ENCODE data around the gene PDZRN3. TPM values are rescaled to one million over a fixed set of nuclear protein-coding genes. Genes with fewer than 3 reads are reported as not detected.

PDZRN3 gene
- total and polyA plus RNA-seq, 7 experiments from 2014 or later = not detected

- H3K27ac Mint-ChIP-seq = no peak overlapping the region
- Histone ChIP-seq H3K4me1 (ENCODE audit: control insufficient read depth in 2 of 2, insufficient read depth in 2 of 2, low read length in 2 of 2) (no peaks in the 10 kb centered on the region), H3K9me3 (ENCODE audit: control insufficient read depth in 2 of 3, low read length in 3 of 3) (no peaks in the 10 kb centered on the region), H3K27me3 (ENCODE audit: control insufficient read depth in 2 of 2, insufficient read depth in 2 of 2, low read length in 2 of 2) (peaks cover 0 to 6% of the 10 kb centered on the region in 2 donors), H3K36me3 (ENCODE audit: control insufficient read depth in 2 of 3, insufficient read depth in 3 of 3, low read length in 3 of 3) (no peaks in the 10 kb centered on the region), H3K4me3 (ENCODE audit: low read length) (no peak overlapping the region), H3K27ac (ENCODE audit: low read depth, low read length) (no peak overlapping the region)
- no peak for DNase-seq
- intact Hi-C loops (cut with micrococcal nuclease) = no loop called here
- ATAC-seq = no peak
- H3K4me3 Mint-ChIP-seq = no peak overlapping the region
- POLR2A ChIA-PET = no interaction called here
- H3K9me3 Mint-ChIP-seq = peaks cover 0 to 11% (median 2%) of the 10 kb centered on the region in 11 donors
- no peaks in the 10 kb centered on the region for H3K4me1 Mint-ChIP-seq
- no peaks in the 10 kb centered on the region for H3K36me3 Mint-ChIP-seq
- CTCF ChIA-PET = no interaction called here
- peaks cover 0 to 30% (median 20%) of the 10 kb centered on the region in 5 donors for H3K27me3 Mint-ChIP-seq
These were observed 271.7 kb downstream of the PDZRN3 start for GRCh38 chr3:73352841-73353645.

DNA sequence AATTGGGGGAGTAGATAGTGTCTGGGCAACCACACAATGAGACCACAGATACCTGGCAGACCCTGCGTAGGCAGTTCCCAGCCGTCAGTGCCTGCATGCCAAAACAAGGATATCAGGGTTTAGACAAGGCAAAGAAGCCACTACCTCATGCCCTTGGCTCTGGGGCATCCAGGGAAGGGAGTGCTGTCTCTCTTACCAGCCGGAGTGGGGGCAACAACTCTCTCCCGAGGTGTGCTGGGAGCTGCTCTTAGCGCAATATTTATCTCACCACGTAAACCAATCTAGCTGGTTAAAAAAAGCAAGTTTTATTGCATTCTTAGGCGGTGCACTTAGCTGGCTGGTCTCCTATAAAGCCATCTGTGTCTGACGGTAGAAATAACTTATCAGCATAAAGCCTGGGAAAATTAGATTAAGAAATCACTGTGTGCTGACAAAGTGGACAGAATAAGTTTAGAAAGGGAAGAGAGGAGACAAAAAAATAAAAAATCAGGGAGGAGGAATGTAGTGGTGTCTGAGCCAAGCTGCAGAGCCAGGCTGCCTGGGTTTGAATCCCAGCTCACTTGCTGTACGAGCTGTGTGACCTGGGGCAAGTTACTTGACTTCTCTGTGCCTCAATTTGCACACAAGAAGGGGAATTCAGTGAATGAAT, 273.2 kb downstream of the PDZRN3 start:
- Mint-ChIP-seq H3K27ac (no peak overlapping the region), H3K27me3 (peaks cover 0 to 30% (median 15%) of the 10 kb centered on the region in 5 donors), H3K36me3 (no peaks in the 10 kb centered on the region), H3K9me3 (peaks cover 0 to 5% (median 0%) of the 10 kb centered on the region in 11 donors), H3K4me1 (peaks cover 0 to 1% (median 0%) of the 10 kb centered on the region in 7 donors), H3K4me3 (no peak overlapping the region)
- peaks cover 0 to 6% of the 10 kb centered on the region in 2 donors for H3K27me3 ChIP-seq (ENCODE audit: control insufficient read depth in 2 of 2, insufficient read depth in 2 of 2, low read length in 2 of 2)
- no peak for DNase-seq
- intact Hi-C loops (cut with micrococcal nuclease) = no loop called here
- no peaks in the 10 kb centered on the region for H3K36me3 ChIP-seq (ENCODE audit: control insufficient read depth in 2 of 3, insufficient read depth in 3 of 3, low read length in 3 of 3)
- H3K9me3 ChIP-seq (ENCODE audit: control insufficient read depth in 2 of 3, low read length in 3 of 3) = no peaks in the 10 kb centered on the region
- ChIA-PET CTCF (no interaction called here), POLR2A (no interaction called here)
- H3K4me1 ChIP-seq (ENCODE audit: control insufficient read depth in 2 of 2, insufficient read depth in 2 of 2, low read length in 2 of 2) = no peaks in the 10 kb centered on the region
- no peak for ATAC-seq
- H3K4me3 ChIP-seq (ENCODE audit: low read length) = no peak overlapping the region
- no peak overlapping the region for H3K27ac ChIP-seq (ENCODE audit: low read depth, low read length)

DNA sequence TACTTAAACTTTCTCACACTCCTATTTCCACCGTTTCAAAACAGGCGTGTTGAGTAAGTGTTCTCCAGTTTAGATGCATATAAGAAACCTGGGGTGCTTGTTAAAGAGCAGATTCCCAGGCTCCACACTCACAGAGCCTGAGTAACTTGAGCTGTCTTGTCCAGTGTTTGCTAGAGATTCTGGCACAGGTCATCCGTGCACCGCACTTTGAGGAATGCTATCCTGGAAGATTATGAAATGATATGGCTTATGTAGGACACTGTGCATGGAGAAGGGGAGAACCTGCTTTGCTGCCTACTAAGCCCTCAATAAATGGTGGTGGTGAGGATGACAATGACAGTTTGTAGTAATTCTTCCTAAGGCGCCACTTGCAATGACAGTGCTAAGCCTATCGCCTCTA, 273.7 kb downstream of the PDZRN3 start:
- H3K36me3 Mint-ChIP-seq = no peaks in the 10 kb centered on the region
- POLR2A ChIA-PET = no interaction called here
- Histone ChIP-seq H3K27ac (ENCODE audit: low read depth, low read length) (no peak overlapping the region), H3K27me3 (ENCODE audit: control insufficient read depth in 2 of 2, insufficient read depth in 2 of 2, low read length in 2 of 2) (peaks cover 0 to 6% of the 10 kb centered on the region in 2 donors), H3K4me1 (ENCODE audit: control insufficient read depth in 2 of 2, insufficient read depth in 2 of 2, low read length in 2 of 2) (no peaks in the 10 kb centered on the region), H3K9me3 (ENCODE audit: control insufficient read depth in 2 of 3, low read length in 3 of 3) (no peaks in the 10 kb centered on the region), H3K36me3 (ENCODE audit: control insufficient read depth in 2 of 3, insufficient read depth in 3 of 3, low read length in 3 of 3) (no peaks in the 10 kb centered on the region), H3K4me3 (ENCODE audit: low read length) (no peak overlapping the region)
- CTCF ChIA-PET = no interaction called here
- peaks cover 0 to 1% (median 0%) of the 10 kb centered on the region in 7 donors for H3K4me1 Mint-ChIP-seq
- H3K4me3 Mint-ChIP-seq = no peak overlapping the region
- ATAC-seq (no peak), DNase-seq (no peak)
- no peak overlapping the region for H3K27ac Mint-ChIP-seq
- H3K27me3 Mint-ChIP-seq = peaks cover 0 to 33% (median 17%) of the 10 kb centered on the region in 5 donors
- H3K9me3 Mint-ChIP-seq = peaks cover 0 to 2% (median 0%) of the 10 kb centered on the region in 11 donors
- intact Hi-C loops (cut with micrococcal nuclease) = no loop called here

DNA sequence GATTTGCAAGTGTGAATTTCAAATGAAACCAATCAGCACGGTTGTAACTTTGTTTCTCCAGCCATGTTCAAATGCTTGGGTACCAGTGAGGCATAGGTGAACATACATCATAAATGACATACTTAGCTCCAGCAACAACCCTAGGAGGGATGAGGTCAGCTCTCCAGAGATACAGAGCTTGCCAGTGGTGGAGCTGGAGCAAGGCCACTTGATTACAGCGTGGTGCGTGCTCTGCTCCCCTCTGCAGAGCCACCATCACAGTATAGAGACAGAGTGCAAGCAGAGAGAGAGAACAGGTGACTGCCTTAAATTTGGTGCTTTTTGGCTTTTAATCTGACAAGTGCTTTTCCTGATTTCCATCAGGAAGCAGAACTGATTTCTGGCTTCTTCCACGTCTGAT, 275.1 kb downstream of the PDZRN3 start:
- Histone ChIP-seq H3K36me3 (ENCODE audit: control insufficient read depth in 2 of 3, insufficient read depth in 3 of 3, low read length in 3 of 3) (no peaks in the 10 kb centered on the region), H3K9me3 (ENCODE audit: control insufficient read depth in 2 of 3, low read length in 3 of 3) (no peaks in the 10 kb centered on the region), H3K27ac (ENCODE audit: low read depth, low read length) (no peak overlapping the region), H3K4me1 (ENCODE audit: control insufficient read depth in 2 of 2, insufficient read depth in 2 of 2, low read length in 2 of 2) (no peaks in the 10 kb centered on the region), H3K27me3 (ENCODE audit: control insufficient read depth in 2 of 2, insufficient read depth in 2 of 2, low read length in 2 of 2) (peaks cover 0 to 6% of the 10 kb centered on the region in 2 donors), H3K4me3 (ENCODE audit: low read length) (no peak overlapping the region)
- ChIA-PET CTCF (no interaction called here), POLR2A (no interaction called here)
- DNase-seq = no peak
- no peak overlapping the region for H3K27ac Mint-ChIP-seq
- intact Hi-C loops (cut with micrococcal nuclease) = no loop called here
- H3K9me3 Mint-ChIP-seq = peaks cover 0 to 2% (median 0%) of the 10 kb centered on the region in 11 donors
- H3K27me3 Mint-ChIP-seq = peaks cover 0 to 35% (median 17%) of the 10 kb centered on the region in 5 donors
- H3K36me3 Mint-ChIP-seq = no peaks in the 10 kb centered on the region
- no peak overlapping the region for H3K4me3 Mint-ChIP-seq
- peaks cover 0 to 1% (median 0%) of the 10 kb centered on the region in 7 donors for H3K4me1 Mint-ChIP-seq
- no peak for ATAC-seq

DNA sequence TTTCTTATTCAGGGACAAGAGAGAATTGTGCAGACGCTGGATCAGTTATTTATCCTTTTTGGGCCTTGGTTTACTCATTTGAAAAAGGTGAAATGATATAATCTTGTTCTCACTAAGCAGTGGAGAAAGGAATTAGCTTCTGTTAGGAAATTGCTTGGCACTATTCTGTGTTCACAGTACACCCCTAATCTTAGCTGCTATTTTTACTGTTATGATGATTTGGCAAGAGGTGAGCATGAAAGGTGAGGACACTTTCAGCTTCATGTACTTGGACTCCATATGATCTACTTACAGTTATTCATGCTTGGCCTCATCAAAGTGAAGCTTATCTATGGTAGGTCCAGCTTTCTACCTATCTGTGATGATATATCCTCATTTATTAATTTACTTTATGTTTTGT, 282.7 kb downstream of the PDZRN3 start:
- Mint-ChIP-seq H3K4me1 (no peaks in the 10 kb centered on the region), H3K27ac (no peak overlapping the region), H3K36me3 (no peaks in the 10 kb centered on the region), H3K4me3 (no peak overlapping the region), H3K9me3 (peaks cover 0 to 8% (median 0%) of the 10 kb centered on the region in 11 donors), H3K27me3 (peaks cover 0 to 8% (median 6%) of the 10 kb centered on the region in 5 donors)
- H3K27ac ChIP-seq (ENCODE audit: low read depth, low read length) = no peak overlapping the region
- H3K27me3 ChIP-seq (ENCODE audit: control insufficient read depth in 2 of 2, insufficient read depth in 2 of 2, low read length in 2 of 2) = no peaks in the 10 kb centered on the region
- POLR2A ChIA-PET = no interaction called here
- CTCF ChIA-PET = no interaction called here
- DNase-seq = no peak
- no peaks in the 10 kb centered on the region for H3K36me3 ChIP-seq (ENCODE audit: control insufficient read depth in 2 of 3, insufficient read depth in 3 of 3, low read length in 3 of 3)
- no peak for ATAC-seq
- H3K4me1 ChIP-seq (ENCODE audit: control insufficient read depth in 2 of 2, insufficient read depth in 2 of 2, low read length in 2 of 2) = no peaks in the 10 kb centered on the region
- intact Hi-C loops (cut with micrococcal nuclease) = no loop called here
- H3K9me3 ChIP-seq (ENCODE audit: control insufficient read depth in 2 of 3, low read length in 3 of 3) = no peaks in the 10 kb centered on the region
- no peak overlapping the region for H3K4me3 ChIP-seq (ENCODE audit: low read length)

DNA sequence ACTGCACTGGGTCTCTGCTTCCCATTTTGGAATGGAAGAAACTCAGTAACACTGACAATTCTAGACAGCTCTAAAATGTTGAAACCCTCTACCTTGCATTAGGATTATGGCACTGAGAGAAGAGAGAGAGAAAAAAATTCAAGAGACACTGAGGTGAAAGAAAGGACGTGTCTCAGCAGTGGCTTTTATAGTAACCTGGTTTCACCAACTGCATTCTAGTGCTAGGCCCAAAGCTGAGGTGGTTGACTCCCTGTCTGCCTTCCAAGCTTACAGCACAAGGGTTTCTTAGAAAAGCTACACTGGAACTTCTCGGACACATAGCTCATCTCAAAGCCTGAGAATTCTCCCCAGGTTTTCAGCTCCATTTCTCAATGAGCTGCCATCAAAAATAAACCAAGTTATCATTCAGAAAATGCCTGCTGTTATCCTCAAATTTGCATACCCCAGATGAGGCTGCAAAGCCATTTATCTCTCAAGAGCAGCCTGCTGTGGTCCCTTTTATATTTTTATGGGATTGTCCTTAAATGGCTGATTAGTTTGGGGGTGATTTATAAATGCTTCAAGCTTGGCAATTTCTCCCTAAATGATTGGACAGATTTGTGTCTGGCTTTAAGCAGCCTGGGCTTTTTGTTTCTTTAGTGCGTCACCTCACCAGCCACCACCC, 283.3 kb downstream of the PDZRN3 start:
- Mint-ChIP-seq H3K4me3 (no peak overlapping the region), H3K36me3 (no peaks in the 10 kb centered on the region), H3K27ac (no peak overlapping the region), H3K9me3 (peaks cover 0 to 8% (median 0%) of the 10 kb centered on the region in 11 donors), H3K4me1 (no peaks in the 10 kb centered on the region), H3K27me3 (peaks cover 0 to 8% (median 3%) of the 10 kb centered on the region in 5 donors)
- ChIA-PET POLR2A (no interaction called here), CTCF (no interaction called here)
- DNase-seq (no peak), ATAC-seq (no peak)
- intact Hi-C loops (cut with micrococcal nuclease) = no loop called here
- Histone ChIP-seq H3K27me3 (ENCODE audit: control insufficient read depth in 2 of 2, insufficient read depth in 2 of 2, low read length in 2 of 2) (no peaks in the 10 kb centered on the region), H3K27ac (ENCODE audit: low read depth, low read length) (no peak overlapping the region), H3K36me3 (ENCODE audit: control insufficient read depth in 2 of 3, insufficient read depth in 3 of 3, low read length in 3 of 3) (no peaks in the 10 kb centered on the region), H3K4me1 (ENCODE audit: control insufficient read depth in 2 of 2, insufficient read depth in 2 of 2, low read length in 2 of 2) (no peaks in the 10 kb centered on the region), H3K4me3 (ENCODE audit: low read length) (no peak overlapping the region), H3K9me3 (ENCODE audit: control insufficient read depth in 2 of 3, low read length in 3 of 3) (no peaks in the 10 kb centered on the region)

Data from naive thymus-derived CD4-positive, alpha-beta T cell (primary cell).